ENCODE results near the gene SH3TC1. TPM values are rescaled to one million over a fixed set of nuclear protein-coding genes. Genes with fewer than 3 reads are reported as not detected.

SH3TC1 gene
- polyA plus RNA-seq, 3 donors, result 36.9 to 85.7 (median 41.9) TPM

DNA sequence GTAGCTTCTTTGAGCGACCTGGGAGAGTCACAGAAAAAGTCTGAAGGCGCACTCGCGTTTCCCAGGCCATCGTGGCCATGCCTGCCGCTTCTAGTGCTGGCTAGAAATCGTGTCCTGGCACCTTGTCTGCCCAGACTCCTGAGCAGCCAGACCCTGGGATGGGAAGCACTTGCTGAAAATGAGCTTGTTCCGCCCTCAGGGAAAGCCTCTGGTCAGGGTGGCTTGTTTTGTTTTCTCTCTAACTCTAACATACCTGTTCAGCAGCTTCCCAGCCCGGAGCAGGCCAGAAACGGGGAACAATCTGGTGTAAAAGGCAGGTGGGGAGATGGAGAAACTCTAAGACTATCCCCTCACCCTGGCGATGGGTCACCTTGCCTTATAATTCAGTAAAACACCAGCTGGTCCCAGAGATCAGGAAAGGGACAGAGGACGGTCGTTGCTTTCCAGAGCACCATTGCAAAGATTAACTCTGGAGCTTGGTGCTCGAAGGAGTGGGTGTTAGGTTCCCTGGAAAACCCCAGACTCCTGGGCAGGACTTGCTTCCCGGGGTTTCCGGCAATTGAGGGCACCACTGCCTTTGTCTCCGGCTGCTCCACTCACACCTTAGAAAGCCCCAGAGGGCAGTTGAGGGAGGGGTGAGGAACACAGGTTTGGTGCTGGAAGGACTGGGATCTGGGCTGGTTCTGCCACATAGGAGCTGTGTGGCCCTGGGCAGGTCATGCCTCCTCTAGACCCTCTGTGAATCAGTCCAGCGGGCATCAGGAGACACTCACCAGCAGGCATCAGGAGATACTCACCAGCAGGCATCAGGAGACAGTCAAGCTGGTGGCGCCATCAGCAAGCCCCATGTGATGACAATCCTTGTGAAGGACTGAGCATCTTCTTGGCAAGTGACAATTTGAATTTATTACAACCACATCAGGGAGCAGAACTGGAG lies 4.5 kb upstream of the SH3TC1 start:
- Mint-ChIP-seq H3K9me3 (peaks cover 0 to 4% (median 0%) of the 10 kb centered on the region in 7 donors), H3K27ac (peak overlapping the region in 1 of 7 donors; percentile 43), H3K4me3 (no peak overlapping the region), H3K27me3 (ENCODE audit: low read depth in 3 of 3) (peaks cover 4 to 12% (median 7%) of the 10 kb centered on the region in 3 donors), H3K36me3 (peaks cover 2 to 6% of the 10 kb centered on the region in 2 donors), H3K4me1 (peaks cover 56% of the 10 kb centered on the region)
- H3K27me3 ChIP-seq (ENCODE audit: control insufficient read depth in 2 of 2, insufficient read depth in 2 of 2, low read length in 2 of 2), result no peaks in the 10 kb centered on the region
- TF ChIP-seq, protein P1, sequence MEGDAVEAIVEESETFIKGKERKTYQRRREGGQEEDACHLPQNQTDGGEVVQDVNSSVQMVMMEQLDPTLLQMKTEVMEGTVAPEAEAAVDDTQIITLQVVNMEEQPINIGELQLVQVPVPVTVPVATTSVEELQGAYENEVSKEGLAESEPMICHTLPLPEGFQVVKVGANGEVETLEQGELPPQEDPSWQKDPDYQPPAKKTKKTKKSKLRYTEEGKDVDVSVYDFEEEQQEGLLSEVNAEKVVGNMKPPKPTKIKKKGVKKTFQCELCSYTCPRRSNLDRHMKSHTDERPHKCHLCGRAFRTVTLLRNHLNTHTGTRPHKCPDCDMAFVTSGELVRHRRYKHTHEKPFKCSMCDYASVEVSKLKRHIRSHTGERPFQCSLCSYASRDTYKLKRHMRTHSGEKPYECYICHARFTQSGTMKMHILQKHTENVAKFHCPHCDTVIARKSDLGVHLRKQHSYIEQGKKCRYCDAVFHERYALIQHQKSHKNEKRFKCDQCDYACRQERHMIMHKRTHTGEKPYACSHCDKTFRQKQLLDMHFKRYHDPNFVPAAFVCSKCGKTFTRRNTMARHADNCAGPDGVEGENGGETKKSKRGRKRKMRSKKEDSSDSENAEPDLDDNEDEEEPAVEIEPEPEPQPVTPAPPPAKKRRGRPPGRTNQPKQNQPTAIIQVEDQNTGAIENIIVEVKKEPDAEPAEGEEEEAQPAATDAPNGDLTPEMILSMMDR (IDR thresholded peaks at IDR 0.05), result no peak
- H3K79me2 ChIP-seq (ENCODE audit: insufficient read depth, low read length), result peaks cover 4% of the 10 kb centered on the region
- H3K4me2 ChIP-seq (replicated peaks; ENCODE audit: extremely low read depth, low read length, poor library complexity, severe bottlenecking), result no peak overlapping the region
- peaks cover 62 to 71% of the 10 kb centered on the region in 2 donors for H3K4me1 ChIP-seq (ENCODE audit: control insufficient read depth in 1 of 2, insufficient read depth in 2 of 2, low read length in 2 of 2)
- no peaks in the 10 kb centered on the region for H3K36me3 ChIP-seq (replicated peaks in 1 of 2; ENCODE audit: control insufficient read depth in 1 of 2, insufficient read depth in 2 of 2, low read length in 2 of 2)
- no peak overlapping the region for H3K4me3 ChIP-seq (replicated peaks in 1 of 3; ENCODE audit: low read depth in 2 of 3, low read length in 3 of 3)
- no peaks in the 10 kb centered on the region for H3K9me3 ChIP-seq (replicated peaks in 1 of 2; ENCODE audit: control insufficient read depth in 1 of 2, insufficient read depth in 1 of 2, low read length in 2 of 2)
- H2AFZ ChIP-seq (ENCODE audit: insufficient read depth, low read depth, low read length, poor library complexity, severe bottlenecking), result no peak overlapping the region
- intact Hi-C loops (cut with micrococcal nuclease), result loop anchor here in 1 of 2 donors (5.0 kb wide), 1 partner anchor 37 kb away; the partner anchor contains the start of gene ABLIM2
- no peak for DNase-seq
- H3K9ac ChIP-seq (ENCODE audit: insufficient read depth, low read length, poor library complexity, severe bottlenecking), result no peak overlapping the region
- 91% methylated on average over 14 of the region's 19 CpGs for WGBS (ENCODE audit: insufficient coverage)
- no peak overlapping the region for H3K27ac ChIP-seq (ENCODE audit: low read depth in 1 of 2, low read length in 2 of 2)
- H4K20me1 ChIP-seq (ENCODE audit: insufficient read depth, low read length), result peaks cover 4% of the 10 kb centered on the region

DNA sequence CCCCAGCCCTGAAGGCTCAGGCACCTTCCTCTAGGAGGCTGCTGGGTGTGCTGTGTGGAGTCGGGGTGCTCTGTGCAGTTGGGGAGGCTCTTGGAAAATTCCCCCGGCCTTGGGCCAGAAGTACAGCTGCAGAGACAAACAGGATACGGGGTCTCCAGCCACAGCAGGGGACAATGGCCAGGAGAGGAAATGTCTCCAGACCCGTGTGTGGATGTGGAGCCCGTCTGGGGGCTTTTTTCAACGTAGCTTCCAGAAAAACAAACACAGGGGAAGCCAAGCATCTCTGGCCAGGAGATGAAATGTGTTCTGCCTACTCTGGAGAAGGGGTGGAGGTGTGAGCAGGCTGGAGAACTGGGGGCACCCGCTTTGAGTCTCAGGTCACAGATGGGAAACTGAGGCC lies 3.7 kb upstream of the SH3TC1 start:
- Histone ChIP-seq H4K20me1 (ENCODE audit: insufficient read depth, low read length) (peaks cover 4% of the 10 kb centered on the region), H3K9ac (ENCODE audit: insufficient read depth, low read length, poor library complexity, severe bottlenecking) (no peak overlapping the region), H2AFZ (ENCODE audit: insufficient read depth, low read depth, low read length, poor library complexity, severe bottlenecking) (no peak overlapping the region), H3K27me3 (ENCODE audit: control insufficient read depth in 2 of 2, insufficient read depth in 2 of 2, low read length in 2 of 2) (no peaks in the 10 kb centered on the region), H3K36me3 (replicated peaks in 1 of 2; ENCODE audit: control insufficient read depth in 1 of 2, insufficient read depth in 2 of 2, low read length in 2 of 2) (no peaks in the 10 kb centered on the region), H3K79me2 (ENCODE audit: insufficient read depth, low read length) (peaks cover 13% of the 10 kb centered on the region), H3K4me2 (replicated peaks; ENCODE audit: extremely low read depth, low read length, poor library complexity, severe bottlenecking) (no peak overlapping the region), H3K4me3 (replicated peaks in 1 of 3; ENCODE audit: low read depth in 2 of 3, low read length in 3 of 3) (no peak overlapping the region), H3K9me3 (replicated peaks in 1 of 2; ENCODE audit: control insufficient read depth in 1 of 2, insufficient read depth in 1 of 2, low read length in 2 of 2) (no peaks in the 10 kb centered on the region), H3K27ac (ENCODE audit: low read depth in 1 of 2, low read length in 2 of 2) (no peak overlapping the region), H3K4me1 (ENCODE audit: control insufficient read depth in 1 of 2, insufficient read depth in 2 of 2, low read length in 2 of 2) (peaks cover 55 to 70% of the 10 kb centered on the region in 2 donors)
- H3K27me3 Mint-ChIP-seq (ENCODE audit: low read depth in 3 of 3), result peaks cover 4 to 9% (median 6%) of the 10 kb centered on the region in 3 donors
- 65% methylated on average over 5 of the region's 7 CpGs for WGBS (ENCODE audit: insufficient coverage)
- TF ChIP-seq, protein P1 (IDR thresholded peaks at IDR 0.05), result no peak
- peaks cover 49% of the 10 kb centered on the region for H3K4me1 Mint-ChIP-seq
- no peak for DNase-seq
- intact Hi-C loops (cut with micrococcal nuclease), result loop anchor here in 1 of 2 donors (5.0 kb wide), 1 partner anchor 38 kb away; the partner anchor contains the start of gene ABLIM2
- H3K27ac Mint-ChIP-seq, result peak overlapping the region in 2 of 7 donors; percentile 31 to 36
- no peak overlapping the region for H3K4me3 Mint-ChIP-seq
- H3K36me3 Mint-ChIP-seq, result peaks cover 0 to 4% of the 10 kb centered on the region in 2 donors
- peaks cover 0 to 4% (median 0%) of the 10 kb centered on the region in 7 donors for H3K9me3 Mint-ChIP-seq

Data from CD14-positive monocyte (primary cell).